GM19452 (cell line): Measurements from ENCODE around the gene TMEM260.
"Not testable (repeated sequence)": the region's sequence is repeated elsewhere in the genome, so short reads cannot be mapped to it uniquely, and the experiment has no call there.

ENCODE experiments used
- ATAC-seq: cut with Tn5 transposase; IDR thresholded peaks from one replicate; pipeline ENCODE4 v1.9.1; 2021; ENCODE audit not compliant: unreplicated experiment

TMEM260 gene

DNA sequence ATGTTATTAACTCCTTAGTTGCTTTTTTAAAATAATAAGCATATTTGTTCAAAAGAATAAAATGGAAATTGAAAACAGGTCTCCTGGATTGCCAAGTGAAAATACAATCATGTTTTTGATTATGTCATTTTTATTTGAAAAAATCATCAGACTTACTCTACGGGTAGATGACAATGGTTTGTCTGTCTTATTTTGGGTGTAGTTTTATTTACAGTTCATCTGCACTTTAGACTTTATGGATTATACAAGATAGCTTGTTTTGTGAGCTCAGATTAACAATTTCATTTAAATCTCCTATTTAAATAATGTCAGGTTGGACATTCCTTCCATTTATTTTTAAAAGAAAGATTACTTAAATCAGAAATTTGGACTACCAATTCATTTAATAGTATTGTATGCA is 14.8 kb downstream of the TMEM260 start:
- no peak for ATAC-seq

DNA sequence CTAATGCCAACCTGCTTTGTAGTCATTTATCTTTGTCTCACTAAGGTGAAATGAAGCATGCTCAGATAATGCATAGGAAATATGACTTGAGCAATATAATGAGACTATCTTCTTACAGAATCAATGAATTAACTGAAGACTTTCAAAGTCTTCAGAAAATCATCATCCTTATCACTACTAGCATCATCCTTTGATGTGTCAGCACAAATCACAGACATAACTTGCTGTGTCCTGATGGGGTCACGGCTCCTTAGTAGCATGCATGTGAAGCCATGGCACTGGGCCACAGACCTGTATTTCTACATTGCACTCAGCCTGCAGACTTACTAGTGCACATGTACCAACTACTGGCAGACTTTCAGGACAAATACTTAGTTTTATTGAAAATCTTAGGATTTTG is 18.9 kb downstream of the TMEM260 start:
- ATAC-seq = no peak

DNA sequence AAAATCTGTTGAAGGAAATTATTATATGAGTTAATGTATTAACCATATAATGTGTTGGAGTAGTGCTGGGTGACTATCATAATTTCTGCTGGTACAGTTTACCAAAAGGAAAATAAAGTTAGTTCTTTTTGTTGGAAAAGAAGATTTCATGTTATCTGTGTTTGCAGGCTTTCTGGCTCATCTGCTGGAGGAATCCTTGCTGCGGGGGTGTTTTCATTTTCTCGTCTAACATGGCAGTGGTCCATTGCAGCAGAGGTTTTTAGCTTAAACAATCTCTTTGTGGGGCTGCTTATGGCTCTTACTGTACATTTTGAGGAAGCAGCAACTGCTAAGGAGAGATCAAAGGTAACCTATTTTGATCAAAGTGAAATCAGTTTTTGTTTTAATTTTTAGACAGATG is 24.1 kb downstream of the TMEM260 start:
- ATAC-seq = no peak

DNA sequence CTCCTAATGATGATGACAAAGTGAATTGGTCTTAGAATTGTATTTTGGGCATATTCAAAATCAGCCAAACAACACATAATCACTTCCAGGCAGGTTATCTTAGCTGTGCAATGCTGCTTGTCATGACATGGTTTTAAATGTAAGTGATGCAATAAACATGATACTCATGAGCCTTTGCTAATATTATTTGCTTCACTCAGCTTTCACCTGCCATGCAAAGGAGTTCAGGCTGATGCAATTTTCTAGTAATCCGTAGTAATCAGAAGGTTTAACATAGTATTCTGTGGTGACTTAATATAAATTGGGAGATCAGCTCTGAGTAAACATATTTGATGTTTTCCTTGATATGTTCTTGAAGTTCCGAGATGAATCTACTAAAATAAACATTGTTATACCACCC is 29.1 kb downstream of the TMEM260 start:
- ATAC-seq = no peak

DNA sequence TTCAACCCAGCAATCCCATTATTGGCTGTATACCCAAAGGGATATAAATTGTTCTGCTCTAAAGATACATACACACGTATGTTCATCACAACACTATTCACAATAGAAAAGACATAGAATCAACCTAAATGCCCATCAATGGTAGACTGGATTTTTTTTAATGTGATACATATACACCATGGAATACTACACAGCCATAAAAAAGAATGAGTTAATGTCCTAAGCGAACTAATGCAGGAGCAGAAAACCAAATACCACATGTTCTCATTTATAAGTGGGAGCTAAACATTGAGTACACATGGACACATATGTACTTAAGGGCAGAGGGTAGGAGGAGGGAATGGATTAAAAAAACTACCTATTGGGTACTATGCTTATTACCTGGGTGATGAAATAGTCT is 32.1 kb downstream of the TMEM260 start:
- ATAC-seq = not testable (repeated sequence)

DNA sequence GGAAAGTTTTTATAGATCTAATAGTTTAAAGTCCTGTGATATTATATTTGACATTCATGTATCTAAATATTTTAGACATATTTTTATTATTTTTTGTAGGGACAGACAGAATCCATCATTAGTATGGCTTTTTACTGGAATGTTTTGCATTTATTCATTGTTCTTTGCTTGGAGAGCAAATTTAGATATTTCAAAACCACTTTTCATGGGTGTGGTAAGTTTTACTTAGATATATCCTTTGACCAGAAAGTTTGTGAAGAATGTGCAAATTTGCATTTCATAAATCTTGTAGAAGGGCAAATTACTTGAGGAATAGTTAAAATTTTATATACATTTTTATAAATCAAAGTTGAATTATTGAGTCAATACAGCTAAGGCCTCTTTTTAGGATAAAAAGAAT is 37.5 kb downstream of the TMEM260 start:
- ATAC-seq = no peak

DNA sequence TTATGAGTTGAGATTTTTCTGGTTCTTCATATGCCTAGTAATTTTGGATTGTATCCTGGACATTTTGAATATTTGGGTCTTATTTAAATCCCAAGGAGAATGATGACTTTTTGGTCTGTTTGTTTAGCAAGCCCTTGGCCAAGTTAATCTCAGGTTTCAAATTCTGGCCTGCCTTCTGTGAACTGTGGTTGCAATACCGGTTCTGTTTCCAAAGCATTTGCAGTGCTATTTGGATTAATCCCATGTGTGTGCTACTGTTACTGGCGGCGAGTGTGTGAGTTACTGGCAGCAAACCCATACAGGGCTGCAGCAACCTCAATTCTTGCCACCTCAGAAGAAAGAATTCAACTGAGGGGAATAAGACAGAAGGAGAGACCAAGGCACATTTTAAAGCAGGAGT is 51.1 kb downstream of the TMEM260 start:
- ATAC-seq = no peak

DNA sequence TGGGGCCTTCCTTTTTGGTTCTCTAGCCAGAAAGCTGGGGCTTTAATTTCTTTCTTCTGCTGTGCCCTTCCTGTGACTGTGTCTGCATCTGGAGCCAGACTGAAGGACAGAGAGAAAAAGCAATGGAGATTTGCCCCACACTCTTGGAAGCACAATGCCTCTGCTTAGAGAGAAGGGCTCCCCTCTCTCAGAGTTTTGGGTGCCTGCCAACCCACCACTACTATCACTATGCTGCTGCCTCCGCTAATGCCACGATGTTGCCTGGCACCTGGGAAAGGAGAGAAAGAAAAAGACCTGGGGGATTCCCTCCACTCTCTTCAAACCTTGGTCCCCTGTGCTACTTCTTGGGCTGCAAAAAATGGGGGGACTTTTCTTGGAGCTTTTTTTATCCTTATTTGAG is 52.6 kb downstream of the TMEM260 start:
- ATAC-seq = no peak

DNA sequence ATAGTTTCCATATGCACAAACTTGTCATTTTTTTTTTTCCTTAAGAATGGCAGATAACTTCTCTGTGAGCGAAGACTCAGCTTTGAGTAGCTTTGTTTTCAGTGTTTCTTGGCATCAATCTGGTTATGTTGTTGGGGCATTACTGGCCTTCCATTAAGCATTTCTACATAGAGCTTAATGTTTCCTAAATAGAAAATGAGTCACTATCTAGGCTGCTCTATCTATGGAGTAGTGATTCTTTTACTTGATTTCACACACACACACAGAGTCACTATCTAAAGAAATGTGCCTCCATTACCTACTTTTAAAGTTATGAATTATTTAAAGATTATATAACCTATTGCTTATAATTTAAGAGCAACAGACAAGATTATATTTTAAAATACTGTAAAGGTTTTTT is 53.9 kb downstream of the TMEM260 start:
- ATAC-seq = no peak

DNA sequence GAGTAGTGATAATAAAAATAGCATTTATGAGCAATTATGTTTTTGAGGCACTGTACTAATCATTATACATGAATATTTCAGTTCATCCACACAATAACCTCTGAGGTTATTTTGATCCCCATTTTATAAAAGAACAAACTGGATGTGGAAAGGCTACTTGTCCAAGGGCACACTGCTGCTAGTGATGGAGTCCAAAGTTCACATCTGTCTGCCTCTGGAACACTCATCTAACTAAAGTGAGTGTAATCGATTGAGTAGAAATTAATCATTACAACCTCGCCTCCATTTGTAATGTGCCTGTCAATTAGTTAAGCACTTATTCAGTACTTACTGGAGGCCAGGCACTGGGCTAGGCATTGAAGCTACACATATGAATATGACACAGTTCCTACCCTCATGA is 55.4 kb downstream of the TMEM260 start:
- no peak for ATAC-seq

DNA sequence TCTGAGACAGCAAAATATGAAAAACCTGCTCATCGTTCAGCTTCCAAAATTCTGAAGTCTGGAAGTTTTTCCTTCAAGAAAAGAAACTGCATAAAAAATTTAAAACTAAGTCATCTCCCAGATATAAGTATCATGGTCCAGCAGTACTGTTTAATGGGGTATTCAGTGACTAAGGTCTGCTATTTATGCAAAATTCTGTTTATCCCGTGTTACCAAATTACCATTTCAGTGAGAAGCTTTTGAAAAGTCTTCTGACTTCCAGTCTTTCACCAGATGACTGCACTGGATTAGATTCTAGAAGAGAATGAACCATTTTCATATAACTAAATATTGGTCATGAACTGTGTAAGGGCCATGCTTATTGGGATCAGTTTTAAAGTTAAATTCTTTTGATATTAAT is 67.9 kb downstream of the TMEM260 start:
- no peak for ATAC-seq

DNA sequence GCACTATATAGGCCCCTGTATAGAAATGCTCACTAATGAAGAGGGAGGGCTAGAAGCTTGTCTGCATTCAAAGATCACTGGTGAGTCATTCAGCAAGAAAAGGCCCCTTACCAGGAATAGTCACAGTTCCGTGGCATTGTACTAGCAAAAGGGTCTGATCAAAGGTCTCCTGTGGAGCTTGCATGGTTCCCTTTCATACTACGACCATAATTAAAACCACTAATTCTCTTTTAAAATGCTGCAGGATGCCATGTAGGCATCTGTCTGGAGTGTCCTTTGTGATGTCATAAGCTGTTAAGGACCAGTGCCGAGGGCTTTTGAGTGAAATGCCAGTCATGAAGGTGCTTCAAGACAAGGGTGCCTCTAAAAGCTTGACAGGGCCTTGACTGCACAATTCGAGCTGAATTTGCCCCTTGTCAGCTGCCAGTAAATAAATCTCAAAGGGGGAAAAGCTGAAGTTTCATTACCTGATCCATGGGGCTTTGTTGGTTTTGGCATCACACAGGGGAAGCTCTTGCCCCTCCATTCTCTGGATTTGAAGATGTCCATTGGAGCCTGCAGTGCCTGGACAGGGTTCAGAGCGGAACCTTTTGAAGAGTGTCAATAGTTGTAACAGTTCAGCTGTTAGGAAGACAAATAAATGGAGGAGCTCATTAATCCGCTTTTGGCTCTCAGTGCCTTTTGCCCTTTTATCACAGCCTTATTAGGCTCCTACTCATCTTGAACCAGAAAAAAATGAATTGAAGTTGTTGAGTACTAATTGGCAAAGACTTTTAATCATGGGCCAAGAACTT is 69.1 kb downstream of the TMEM260 start:
- no peak for ATAC-seq

DNA sequence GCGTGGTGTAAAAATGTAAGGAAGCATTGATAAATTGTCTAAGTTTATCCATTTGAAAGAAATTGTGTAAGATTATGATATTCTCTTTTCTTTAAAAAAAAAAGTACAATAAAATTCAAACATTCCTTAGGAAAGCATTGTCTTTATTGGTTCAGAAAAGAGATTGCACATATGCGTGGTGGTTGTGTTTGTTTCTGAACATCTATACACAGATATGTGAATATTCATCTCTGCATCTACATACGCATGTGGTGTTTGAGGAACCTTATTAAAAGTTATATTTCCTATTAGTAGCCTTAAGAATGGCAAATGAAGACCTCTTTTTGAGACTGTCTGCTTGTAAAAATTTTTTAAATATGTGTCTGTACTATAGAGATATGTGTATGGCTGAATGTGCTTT is 69.8 kb downstream of the TMEM260 start:
- ATAC-seq = no peak

DNA sequence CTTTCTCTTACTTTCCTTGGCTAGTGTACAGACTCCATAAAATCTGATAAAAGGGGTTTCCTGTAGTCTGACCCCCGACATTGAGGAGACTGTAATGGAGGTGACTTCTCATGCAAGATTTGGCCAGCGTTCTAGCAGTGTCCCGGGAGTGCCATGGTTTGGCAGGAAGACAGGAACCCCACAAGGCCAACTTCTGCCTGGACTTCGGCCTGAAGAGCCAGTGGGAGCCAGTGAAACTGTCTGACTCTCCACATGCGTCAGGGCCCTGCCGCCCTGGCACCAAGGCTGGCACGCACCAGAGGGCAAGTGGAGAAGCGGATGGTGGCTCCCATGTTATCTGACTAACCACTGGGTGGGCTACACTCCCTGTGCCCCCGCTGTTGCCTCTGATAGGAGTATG is 70.5 kb downstream of the TMEM260 start:
- no peak for ATAC-seq

DNA sequence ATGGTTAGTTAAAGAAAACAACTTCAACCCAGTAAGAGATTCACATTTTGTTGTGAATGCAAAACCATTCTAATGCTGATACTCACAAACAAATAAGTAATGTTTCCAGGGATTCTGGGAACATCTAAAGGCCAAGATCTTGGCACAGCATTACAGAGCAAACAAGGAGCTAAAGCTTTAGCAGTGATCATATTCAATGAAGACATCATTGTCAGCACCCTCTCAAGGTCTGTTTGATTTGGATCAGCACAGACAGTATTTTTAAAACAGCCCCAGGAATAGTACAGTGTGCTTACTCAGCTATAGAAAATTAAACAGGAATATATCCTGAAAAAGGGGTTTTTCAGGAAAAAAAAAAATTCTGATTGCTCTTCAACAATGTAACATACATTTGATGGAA is 71.4 kb downstream of the TMEM260 start:
- ATAC-seq = no peak

DNA sequence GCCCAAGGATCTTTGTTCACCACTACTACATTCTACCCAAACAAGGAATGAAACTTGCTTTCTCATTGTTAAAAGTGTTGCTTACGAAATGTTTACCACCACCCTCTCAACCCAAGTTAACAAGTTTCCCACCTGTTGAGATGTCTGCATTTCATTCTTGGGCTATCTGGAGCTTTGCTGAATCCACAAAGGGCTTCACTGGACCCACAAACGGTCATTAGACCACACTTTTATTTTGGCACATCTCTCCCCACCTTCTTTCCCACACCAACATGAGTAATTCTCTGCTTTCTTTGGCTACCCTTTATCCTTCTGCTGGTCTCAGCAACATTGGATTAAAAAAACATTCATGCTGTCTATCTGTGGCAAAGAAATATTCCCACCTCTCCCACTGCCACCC is 78.0 kb downstream of the TMEM260 start:
- no peak for ATAC-seq

DNA sequence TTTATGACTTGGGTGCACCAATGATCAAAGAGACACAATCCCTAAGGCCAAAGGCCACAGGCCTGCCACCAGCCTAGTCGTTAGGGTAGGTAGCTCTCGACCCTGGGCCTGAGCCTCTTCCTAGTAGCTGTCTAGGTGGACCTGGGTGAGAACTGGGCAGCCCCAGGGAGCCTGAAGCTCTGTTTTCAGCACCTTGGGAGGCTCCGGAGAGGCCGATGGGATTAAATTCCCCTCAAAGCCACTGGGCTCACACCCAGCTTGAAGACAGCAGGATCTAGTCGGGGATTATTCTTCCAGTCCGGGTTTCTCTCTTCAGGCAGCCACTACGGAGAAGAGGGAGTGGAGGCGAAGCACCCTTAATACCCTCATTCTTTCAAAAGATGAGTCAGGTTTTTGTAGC is 79.8 kb downstream of the TMEM260 start:
- no peak for ATAC-seq

DNA sequence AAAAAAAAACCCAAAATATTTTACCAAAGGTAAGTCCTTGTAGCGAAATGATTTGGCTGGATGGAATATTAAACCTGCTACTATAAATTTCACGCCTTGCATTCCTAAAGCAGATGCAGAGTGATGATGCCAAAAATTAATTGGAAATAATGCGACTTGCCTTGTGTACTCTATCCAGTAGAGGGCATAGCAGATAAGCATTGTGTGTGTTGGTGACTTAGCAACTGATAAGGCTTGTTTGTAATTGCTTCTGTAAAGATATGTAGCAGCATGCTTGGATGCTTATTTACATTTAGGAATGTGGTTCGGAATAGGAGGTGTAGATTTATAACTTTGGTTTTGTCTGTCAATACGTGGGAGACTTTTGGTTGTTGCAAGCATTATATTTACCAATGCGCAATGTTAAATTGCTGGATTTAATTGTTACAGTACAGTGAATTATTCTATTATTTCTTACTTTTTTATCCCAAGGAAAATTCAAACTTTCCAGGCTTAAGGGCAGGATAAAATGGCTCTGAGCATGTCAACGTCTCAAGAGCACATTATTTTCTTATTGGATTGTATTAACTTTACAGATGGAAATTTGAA is 80.5 kb downstream of the TMEM260 start:
- ATAC-seq = no peak

DNA sequence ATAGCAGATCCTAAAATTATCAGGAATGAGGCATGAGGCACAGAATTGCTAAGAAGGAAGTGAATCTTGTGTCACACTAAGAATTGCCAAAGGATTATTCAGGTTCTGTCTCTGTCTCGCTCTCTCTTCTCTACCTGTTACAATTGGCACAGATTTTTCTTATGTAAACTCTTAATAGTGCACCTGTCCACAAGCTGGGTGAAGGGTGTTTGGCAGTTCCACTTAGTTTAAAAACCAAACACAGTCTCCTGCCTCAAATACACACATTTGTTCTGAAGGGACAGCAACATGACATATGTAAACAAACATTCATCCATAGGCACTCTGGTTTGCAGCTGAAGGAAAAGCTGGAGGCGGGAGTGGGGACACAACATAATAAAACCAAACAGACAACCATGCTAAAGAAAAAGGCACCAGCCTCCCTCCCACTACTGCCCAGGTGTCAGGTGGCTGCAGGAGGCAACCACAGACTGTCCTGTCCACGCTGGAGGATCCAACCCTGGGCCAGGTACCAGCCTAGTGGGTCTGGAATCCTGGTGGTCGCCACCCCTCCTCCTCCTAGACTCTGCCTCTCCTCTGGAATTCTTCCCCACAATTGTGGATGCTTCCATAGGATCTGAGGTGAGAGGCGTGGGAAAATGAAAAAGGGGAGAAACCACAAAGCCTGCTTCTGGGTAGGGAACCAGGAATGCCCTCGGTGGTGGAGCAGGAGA is 81.2 kb downstream of the TMEM260 start:
- ATAC-seq = no peak

DNA sequence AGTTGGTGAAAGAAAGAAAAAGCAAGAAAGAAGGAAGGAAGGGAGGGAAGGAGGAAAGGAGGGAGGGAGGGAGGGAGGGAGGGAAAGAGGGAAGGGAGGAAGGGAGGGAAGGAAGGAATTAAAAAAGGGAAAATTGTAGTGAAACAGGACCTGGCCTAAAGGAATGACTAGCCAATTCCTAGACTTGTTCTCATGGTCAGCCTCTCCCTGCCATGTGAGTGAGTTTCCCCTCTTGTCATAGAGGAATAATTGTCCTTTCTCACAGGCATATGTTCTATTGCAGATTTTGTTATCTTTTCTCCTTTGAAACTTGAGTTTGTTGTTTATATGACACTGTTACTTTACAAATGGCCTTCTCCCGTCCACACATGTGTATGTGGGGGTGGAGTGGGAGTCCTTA is 81.9 kb downstream of the TMEM260 start:
- ATAC-seq = no peak

DNA sequence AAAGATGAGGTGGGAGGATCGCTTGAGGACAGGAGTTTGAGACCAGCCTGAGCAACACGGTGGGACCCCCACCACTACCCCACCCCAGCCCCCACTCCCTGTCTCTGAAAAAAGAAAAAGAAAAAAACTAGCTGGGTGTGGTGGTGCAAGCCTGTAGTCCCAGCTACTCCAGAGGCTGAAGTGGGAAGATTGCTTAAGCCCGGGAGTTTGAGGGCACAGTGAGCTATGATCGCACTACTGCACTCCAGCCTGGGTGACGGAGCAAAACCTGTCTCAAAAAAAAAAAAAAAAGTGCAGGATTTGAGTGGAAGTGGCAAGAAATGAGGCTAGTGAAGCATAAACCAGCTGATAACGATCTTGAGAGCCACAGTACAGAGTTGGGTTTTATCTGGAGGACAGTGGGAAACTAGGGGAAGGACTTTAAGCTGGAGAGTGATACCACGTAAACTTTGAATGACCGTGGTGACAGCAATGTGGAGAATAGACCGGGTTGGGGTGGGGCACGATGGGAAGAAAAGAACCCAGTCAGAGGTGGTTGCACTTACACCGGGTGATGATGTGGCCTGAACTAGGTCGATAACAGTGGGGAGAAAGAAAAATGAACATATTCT is 85.3 kb downstream of the TMEM260 start:
- ATAC-seq = no peak

DNA sequence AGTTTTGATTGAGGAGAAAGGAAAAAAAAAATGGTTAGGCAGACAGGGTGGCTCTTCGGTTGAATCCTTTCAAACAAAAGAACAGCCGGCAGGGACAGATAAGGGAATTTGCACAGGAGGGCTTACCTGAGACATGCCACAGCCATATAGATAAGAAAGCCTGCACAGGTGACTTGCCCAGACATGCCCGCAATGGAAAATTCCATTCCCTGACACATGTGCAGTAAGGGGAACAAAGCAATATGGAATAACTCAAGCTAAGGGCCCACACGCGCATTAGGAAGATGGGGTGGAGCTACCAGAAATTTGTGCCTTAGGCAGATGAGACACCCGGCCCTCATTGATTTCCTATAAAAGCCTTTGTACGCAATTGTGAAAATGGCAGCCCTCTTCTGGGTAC is 86.7 kb downstream of the TMEM260 start:
- ATAC-seq = no peak
